Lower lobe of right lung (tissue), 2 donors: ENCODE data around the gene SGCA. TPM values are rescaled to one million over a fixed set of nuclear protein-coding genes. Genes with fewer than 3 reads are reported as not detected.

Experiments
- ATAC-seq, 2 donors: fragments of 200-7000 bp; cut with Tn5 transposase; one replicate each; pipeline ENCODE4 v1.9.1; 2020 to 2022; ENCODE audit warnings: mild to moderate bottlenecking in 2 of 2, moderate library complexity in 2 of 2
- DNase-seq: peaks from one replicate; pipeline ENCODE4 v3.0.0-alpha.2; 2020
- H3K27ac ChIP-seq: fragments of 200-600 bp; one replicate; pipeline ENCODE4 v1.8.0; 2022
- H3K27me3 ChIP-seq: fragments of 200-600 bp; one replicate; pipeline ENCODE4 v1.8.0; 2022; ENCODE audit warnings: low read depth
- H3K36me3 ChIP-seq: fragments of 200-600 bp; one replicate; pipeline ENCODE4 v1.8.0; 2022; ENCODE audit warnings: mild to moderate bottlenecking
- H3K4me1 ChIP-seq: fragments of 200-600 bp; one replicate; pipeline ENCODE4 v1.8.0; 2022
- H3K4me3 ChIP-seq: fragments of 200-600 bp; one replicate; pipeline ENCODE4 v1.8.0; 2022; ENCODE audit warnings: mild to moderate bottlenecking
- H3K9me3 ChIP-seq: fragments of 200-600 bp; one replicate; pipeline ENCODE4 v1.8.0; 2022
- intact Hi-C: fragments of 100-400 bp; cut with DNase I; formaldehyde crosslinking; loops from one replicate; pipeline ENCODE4 v1.11.0; 2022
- total RNA-seq: library from RNA; stranded (reverse); fragmentation: NEBNext Ultra II Directional; extraction: Animal tissue kit (Norgen Biotek cat#: 25700); gene quantifications from one replicate; pipeline ENCODE4 v1.2.1, GENCODE V29; 2021
- TF ChIP-seq, protein P1 (sequence below): fragments of 200-600 bp; IDR thresholded peaks from one replicate; pipeline ENCODE4 v1.8.0; 2022; ENCODE audit warnings: antibody characterized with exemption, mild to moderate bottlenecking
- donor health status: DM: no; HTN: yes; CAD: no; lungs with severe emphysema.

The SGCA gene
- total RNA-seq, 1 donor from 2014 or later: 9.1 TPM

DNA sequence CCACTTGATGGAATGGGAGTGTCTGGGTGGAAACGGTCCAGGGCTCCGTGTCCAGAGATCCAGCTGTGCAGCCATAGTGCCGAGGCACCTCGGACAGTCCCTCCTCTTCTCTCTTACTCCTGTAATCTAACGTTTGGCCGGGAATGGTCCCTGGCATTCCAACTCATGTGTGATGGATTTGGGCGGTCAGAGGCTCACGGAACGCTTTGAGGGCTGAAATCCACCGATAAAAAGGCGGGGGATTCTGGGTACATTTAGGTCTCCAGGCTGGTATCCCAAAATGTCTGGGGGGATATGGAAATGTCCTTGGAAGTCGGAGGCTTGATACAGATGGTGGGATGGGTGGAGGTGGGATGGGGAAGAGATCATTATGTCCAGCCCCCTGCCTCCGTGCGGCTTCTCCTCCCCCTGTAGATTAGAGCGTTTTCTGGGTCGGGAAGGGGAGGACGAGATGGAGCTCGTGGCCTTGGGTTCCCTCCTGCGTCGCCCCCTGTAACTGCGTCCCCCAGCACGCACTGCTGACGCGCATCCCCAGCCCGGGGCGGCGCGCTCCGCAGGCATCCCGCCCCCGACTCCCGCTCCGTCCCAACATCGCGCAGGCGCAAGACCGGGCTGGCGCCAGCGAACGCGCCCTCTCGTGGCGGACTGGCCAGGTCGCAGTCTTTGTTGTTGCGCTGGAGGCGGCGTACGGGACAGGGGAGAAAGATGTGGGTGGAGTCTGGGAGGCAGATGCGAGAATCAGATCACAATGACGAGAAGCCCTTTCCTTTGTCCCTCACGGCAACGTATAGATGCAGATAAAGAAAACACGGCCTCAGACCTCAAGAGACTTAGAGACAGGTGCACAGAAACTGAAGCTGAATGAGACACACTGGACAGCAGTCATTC is 4.5 kb upstream of the SGCA start:
- peaks cover 19% of the 10 kb centered on the region for H3K4me1 ChIP-seq
- no peaks in the 10 kb centered on the region for H3K27me3 ChIP-seq
- TF ChIP-seq, protein P1, sequence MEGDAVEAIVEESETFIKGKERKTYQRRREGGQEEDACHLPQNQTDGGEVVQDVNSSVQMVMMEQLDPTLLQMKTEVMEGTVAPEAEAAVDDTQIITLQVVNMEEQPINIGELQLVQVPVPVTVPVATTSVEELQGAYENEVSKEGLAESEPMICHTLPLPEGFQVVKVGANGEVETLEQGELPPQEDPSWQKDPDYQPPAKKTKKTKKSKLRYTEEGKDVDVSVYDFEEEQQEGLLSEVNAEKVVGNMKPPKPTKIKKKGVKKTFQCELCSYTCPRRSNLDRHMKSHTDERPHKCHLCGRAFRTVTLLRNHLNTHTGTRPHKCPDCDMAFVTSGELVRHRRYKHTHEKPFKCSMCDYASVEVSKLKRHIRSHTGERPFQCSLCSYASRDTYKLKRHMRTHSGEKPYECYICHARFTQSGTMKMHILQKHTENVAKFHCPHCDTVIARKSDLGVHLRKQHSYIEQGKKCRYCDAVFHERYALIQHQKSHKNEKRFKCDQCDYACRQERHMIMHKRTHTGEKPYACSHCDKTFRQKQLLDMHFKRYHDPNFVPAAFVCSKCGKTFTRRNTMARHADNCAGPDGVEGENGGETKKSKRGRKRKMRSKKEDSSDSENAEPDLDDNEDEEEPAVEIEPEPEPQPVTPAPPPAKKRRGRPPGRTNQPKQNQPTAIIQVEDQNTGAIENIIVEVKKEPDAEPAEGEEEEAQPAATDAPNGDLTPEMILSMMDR: peak; percentile 93
- H3K27ac ChIP-seq: peak overlapping the region; percentile 43
- intact Hi-C loops: no loop called here
- H3K9me3 ChIP-seq: no peaks in the 10 kb centered on the region
- DNase-seq: peak; percentile 92
- no peaks in the 10 kb centered on the region for H3K36me3 ChIP-seq
- H3K4me3 ChIP-seq: peak overlapping the region; percentile 65
- peak; percentile 98 to 99 for ATAC-seq

DNA sequence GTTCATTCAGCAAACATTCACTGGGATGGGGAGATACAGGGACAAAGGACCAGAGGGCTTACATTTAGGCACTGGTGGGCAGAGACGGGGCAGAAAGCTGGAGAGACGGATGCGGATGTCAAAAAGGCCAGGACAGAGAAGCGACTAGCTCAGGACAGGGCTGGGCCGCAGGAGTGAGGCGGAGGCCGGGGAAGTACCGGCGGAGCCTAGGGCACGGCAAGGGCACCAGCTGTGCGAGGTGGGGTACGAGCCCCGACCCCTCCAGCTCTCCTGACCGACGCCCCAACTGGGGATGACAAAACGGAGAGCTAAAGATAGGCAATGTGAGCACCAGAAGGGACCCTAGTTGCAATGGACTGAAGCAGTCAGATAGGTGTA is 3.9 kb upstream of the SGCA start:
- H3K9me3 ChIP-seq: no peaks in the 10 kb centered on the region
- ATAC-seq (peak in 1 of 2 donors; percentile 2), DNase-seq (no peak)
- no peak overlapping the region for H3K27ac ChIP-seq
- H3K4me1 ChIP-seq: peaks cover 19% of the 10 kb centered on the region
- no peaks in the 10 kb centered on the region for H3K27me3 ChIP-seq
- intact Hi-C loops: no loop called here
- peak overlapping the region; percentile 65 for H3K4me3 ChIP-seq
- TF ChIP-seq, protein P1: no peak
- H3K36me3 ChIP-seq: no peaks in the 10 kb centered on the region

DNA sequence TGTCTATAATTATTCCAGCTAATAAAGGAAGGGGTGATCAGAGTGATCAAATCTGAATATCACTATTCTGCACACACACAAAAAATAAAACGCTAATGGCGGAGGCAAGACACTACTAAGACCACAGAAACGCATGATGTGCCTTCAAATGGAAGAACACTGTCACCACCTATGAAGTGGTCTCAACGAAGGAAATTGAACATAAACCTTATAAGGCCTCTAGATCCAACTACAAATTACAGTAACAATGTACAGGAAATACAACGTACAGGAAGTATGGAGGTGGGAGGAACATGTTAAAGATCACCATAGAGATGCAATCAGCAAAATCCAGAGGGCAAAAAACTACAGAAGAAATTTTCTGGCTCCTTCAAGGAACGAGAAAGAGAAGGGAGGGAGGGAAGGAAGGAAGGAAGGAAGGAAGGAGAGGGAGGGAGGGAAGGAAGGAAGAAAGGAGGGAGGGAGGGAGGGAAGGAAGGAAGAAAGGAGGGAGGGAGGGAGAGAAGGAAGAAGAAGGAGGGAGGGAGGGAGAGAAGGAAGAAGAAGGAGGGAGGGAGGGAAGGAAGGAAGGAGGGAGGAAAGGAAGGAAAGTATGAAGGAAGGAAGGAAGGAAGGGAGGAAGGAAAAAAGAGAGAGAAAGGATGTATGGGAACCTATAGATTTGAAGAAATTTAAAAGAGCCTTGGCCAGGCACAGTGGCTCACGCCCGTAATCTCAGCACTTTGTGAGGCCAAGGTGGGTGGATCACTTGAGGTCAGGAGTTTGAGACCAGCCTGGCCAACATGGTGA is 3.1 kb upstream of the SGCA start:
- ATAC-seq: no peak
- intact Hi-C loops: no loop called here
- Histone ChIP-seq H3K27ac (no peak overlapping the region), H3K9me3 (no peaks in the 10 kb centered on the region), H3K36me3 (no peaks in the 10 kb centered on the region), H3K4me3 (no peak overlapping the region), H3K27me3 (no peaks in the 10 kb centered on the region), H3K4me1 (peaks cover 18% of the 10 kb centered on the region)
- TF ChIP-seq, protein P1: no peak
- no peak for DNase-seq

DNA sequence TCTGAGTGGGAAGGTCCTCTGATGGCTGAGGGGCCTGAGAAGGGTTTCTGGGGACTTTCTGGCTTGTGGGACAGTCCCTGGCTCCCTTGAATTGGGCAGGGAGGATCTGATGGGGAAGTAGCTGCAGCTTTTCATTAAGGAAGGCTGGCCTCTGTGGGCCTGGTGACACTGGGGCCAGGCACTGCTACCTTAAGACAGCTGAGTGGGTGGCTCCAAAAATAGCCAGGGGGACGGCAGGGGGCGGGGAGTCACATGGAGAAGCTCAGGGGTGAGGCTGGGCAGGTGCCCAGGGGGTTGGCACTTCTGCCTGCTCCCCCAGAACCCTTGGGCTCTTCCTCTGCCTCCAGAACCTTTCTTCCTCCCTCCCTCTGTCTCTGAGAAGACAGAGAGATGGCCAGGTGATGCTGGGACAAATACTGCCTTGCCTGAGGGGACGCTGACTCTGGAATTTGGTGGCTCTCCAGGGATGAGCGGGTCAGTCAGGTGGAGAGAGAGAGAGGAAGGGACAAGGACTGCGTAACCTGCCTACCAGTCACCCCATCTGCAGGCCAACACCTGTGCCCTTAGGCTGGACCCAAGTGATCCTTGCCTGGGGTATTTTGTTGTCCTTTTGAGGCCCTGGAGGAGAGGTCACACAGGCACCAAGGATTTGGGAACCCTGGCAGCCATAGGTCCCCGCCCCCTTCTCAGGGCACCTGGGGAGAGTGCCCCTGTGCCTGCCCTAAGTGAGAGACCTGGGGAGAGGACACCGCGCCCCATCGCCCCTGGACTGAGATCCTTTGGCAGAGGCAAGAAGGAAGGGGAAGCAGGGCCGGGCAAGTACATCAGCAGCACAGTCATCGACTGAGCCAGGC is 1.7 kb upstream of the SGCA start:
- no peak overlapping the region for H3K4me3 ChIP-seq
- no peaks in the 10 kb centered on the region for H3K9me3 ChIP-seq
- TF ChIP-seq, protein P1: no peak
- intact Hi-C loops: no loop called here
- H3K27ac ChIP-seq: no peak overlapping the region
- ATAC-seq (no peak), DNase-seq (no peak)
- H3K27me3 ChIP-seq: no peaks in the 10 kb centered on the region
- H3K36me3 ChIP-seq: no peaks in the 10 kb centered on the region
- peaks cover 17% of the 10 kb centered on the region for H3K4me1 ChIP-seq

DNA sequence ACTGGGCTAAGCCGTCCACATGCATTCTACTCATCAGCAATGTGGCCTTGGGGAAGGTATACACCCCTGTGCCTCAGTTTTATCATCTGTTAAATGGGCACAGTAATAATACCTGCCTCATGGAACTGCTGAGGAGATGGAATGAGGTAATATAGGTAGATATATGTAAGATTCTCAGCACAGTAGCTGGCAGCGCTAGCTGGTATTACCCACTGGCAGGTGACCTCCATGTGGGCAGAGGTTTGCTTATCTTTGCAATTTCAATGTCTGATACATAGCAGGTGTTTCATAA is 1.2 kb upstream of the SGCA start:
- Histone ChIP-seq H3K27me3 (no peaks in the 10 kb centered on the region), H3K4me3 (no peak overlapping the region), H3K27ac (no peak overlapping the region), H3K4me1 (peaks cover 18% of the 10 kb centered on the region), H3K9me3 (no peaks in the 10 kb centered on the region), H3K36me3 (no peaks in the 10 kb centered on the region)
- ATAC-seq (no peak), DNase-seq (no peak)
- intact Hi-C loops: no loop called here
- TF ChIP-seq, protein P1: no peak
